HepG2 (cell line): ENCODE data around the gene TBL2. TPM values are rescaled to one million over a fixed set of nuclear protein-coding genes. Genes with fewer than 3 reads are reported as not detected.

Experiments
- AKAP8 ChIP-seq: sonication (generic); formaldehyde crosslinking; IDR thresholded peaks from 2 replicates; pipeline ENCODE4 v1.5.1; 2020; ENCODE audit warnings: mild to moderate bottlenecking, missing genetic modification reagents
- CBX2 ChIP-seq, 2 experiments: fragments of 200-600 bp in 1 of 2; sonication (generic); formaldehyde crosslinking in 1 of 2; IDR thresholded peaks; 2 replicates each; pipeline versions ENCODE4 v1.7.0 to v1.8.1; 2018 to 2022; ENCODE audit warnings: low read depth in 2 of 2, low read length in 1 of 2, mild to moderate bottlenecking in 1 of 2, missing genetic modification reagents in 1 of 2
- CCAR2 ChIP-seq: fragments of 200-400 bp; formaldehyde crosslinking; optimal IDR thresholded peaks from 2 replicates; pipeline ENCODE3; 2018; ENCODE audit warnings: low read depth, mild to moderate bottlenecking, low read length, moderate library complexity
- IRF2 ChIP-seq: IDR thresholded peaks from 2 replicates; pipeline ENCODE4 v1.6.1; 2018; ENCODE audit warnings: missing genetic modification reagents, missing compliant biosample characterization
- KLF13 ChIP-seq: sonication (generic); formaldehyde crosslinking; IDR thresholded peaks from 2 replicates; pipeline ENCODE4 v1.4.0; 2020; ENCODE audit warnings: mild to moderate bottlenecking, missing genetic modification reagents
- NONO ChIP-seq, 2 experiments: fragments of 450-650 bp in 1 of 2; sonication (generic) in 1 of 2; formaldehyde crosslinking in 1 of 2; IDR thresholded peaks in 1 of 2; conservative IDR thresholded peaks in 1 of 2; 2 replicates each; pipeline versions ENCODE4 v1.6.1 to v1.8.0; 2017 to 2022; ENCODE audit warnings: mild to moderate bottlenecking in 1 of 2, missing genetic modification reagents in 1 of 2, moderate library complexity in 1 of 2
- POLR2G ChIP-seq: fragments of 200-400 bp; formaldehyde crosslinking; IDR thresholded peaks from 2 replicates; pipeline ENCODE4 v1.6.1; 2018; ENCODE audit warnings: mild to moderate bottlenecking, low read depth, low read length, moderate library complexity
- RAD21 ChIP-seq: fragments of 450-650 bp; formaldehyde crosslinking; IDR thresholded peaks from 2 replicates; pipeline ENCODE4 v1.5.0; 2020; ENCODE audit warnings: mild to moderate bottlenecking
- RARG ChIP-seq: sonication (generic); formaldehyde crosslinking; IDR thresholded peaks from 2 replicates; pipeline ENCODE4 v1.4.0; 2020; ENCODE audit warnings: low read depth, mild to moderate bottlenecking, missing genetic modification reagents
- SIX4 ChIP-seq: sonication (generic); formaldehyde crosslinking; IDR thresholded peaks from 2 replicates; pipeline ENCODE4 v1.4.0; 2020; ENCODE audit warnings: missing genetic modification reagents
- ZFP90 ChIP-seq: sonication (generic); formaldehyde crosslinking; IDR thresholded peaks from 2 replicates; pipeline ENCODE4 v1.8.0; 2022; ENCODE audit warnings: missing genetic modification reagents, mild to moderate bottlenecking, inconsistent platforms, borderline replicate concordance
- ZNF230 ChIP-seq: sonication (generic); formaldehyde crosslinking; IDR thresholded peaks from 2 replicates; pipeline ENCODE4 v1.4.0; 2020; ENCODE audit warnings: mild to moderate bottlenecking, missing genetic modification reagents
- ZNF510 ChIP-seq: sonication (generic); formaldehyde crosslinking; IDR thresholded peaks from 2 replicates; pipeline ENCODE4 v1.4.0; 2020; ENCODE audit warnings: low read depth, mild to moderate bottlenecking, missing genetic modification reagents
- ZNF75D ChIP-seq: sonication (generic); formaldehyde crosslinking; IDR thresholded peaks from 2 replicates; pipeline ENCODE4 v1.8.1; 2023; ENCODE audit warnings: missing genetic modification reagents, mild to moderate bottlenecking, borderline replicate concordance
- ZNF839 ChIP-seq: sonication (generic); formaldehyde crosslinking; IDR thresholded peaks from 2 replicates; pipeline ENCODE4 v1.4.0; 2020; ENCODE audit warnings: missing genetic modification reagents, mild to moderate bottlenecking, borderline replicate concordance
- ZSCAN9 ChIP-seq: IDR thresholded peaks from 2 replicates; pipeline ENCODE4 v1.6.1; 2016; ENCODE audit warnings: borderline replicate concordance
- polyA plus RNA-seq, 8 experiments: library from polyadenylated mRNA; depleted of rRNA in 3 of 8; stranded (reverse) in 7 of 8; unstranded in 1 of 8; fragments of >200 nt; fragmentation: Illumina TruSeq in 4 of 8; extraction: Trizol in 4 of 8; gene quantifications; 2 replicates each; pipeline versions ENCODE4 v1.2.1 to v1.2.3, GENCODE V29; 2011 to 2016; ENCODE audit warnings: low read depth in 4 of 8, missing spikeins in 1 of 8, mixed read lengths in 1 of 8; ENCODE audit not compliant: insufficient read depth in 1 of 8
- total RNA-seq, 5 experiments: library from RNA; depleted of rRNA; stranded (reverse); fragments of >200 nt; fragmentation: Illumina TruSeq; extraction: Trizol; gene quantifications; 2 replicates each; pipeline ENCODE4 v1.2.3, GENCODE V29; 2016; ENCODE audit warnings: low read depth in 1 of 5
- TF ChIP-seq, protein P1 (sequence below): sonication (generic); formaldehyde crosslinking; IDR thresholded peaks from 2 replicates; pipeline ENCODE4 v1.8.0; 2023; ENCODE audit warnings: mild to moderate bottlenecking, missing genetic modification reagents
- TF ChIP-seq, protein P2 (sequence below): sonication (generic); formaldehyde crosslinking; IDR thresholded peaks from 2 replicates; pipeline ENCODE4 v1.4.0; 2020; ENCODE audit warnings: missing genetic modification reagents, low read depth, mild to moderate bottlenecking, borderline replicate concordance
- TF ChIP-seq, protein P3 (sequence below): sonication (generic); formaldehyde crosslinking; IDR thresholded peaks from 2 replicates; pipeline ENCODE4 v1.5.1; 2020; ENCODE audit warnings: missing genetic modification reagents, mild to moderate bottlenecking, borderline replicate concordance
- TF ChIP-seq, protein P4 (sequence below): sonication (generic); formaldehyde crosslinking; IDR thresholded peaks from 2 replicates; pipeline ENCODE4 v1.4.0; 2020; ENCODE audit warnings: low read depth, mild to moderate bottlenecking, missing genetic modification reagents
- TF ChIP-seq, protein P5 (sequence below): sonication (generic); formaldehyde crosslinking; IDR thresholded peaks from 2 replicates; pipeline ENCODE4 v1.4.0; 2020; ENCODE audit warnings: mild to moderate bottlenecking, missing genetic modification reagents
- TF ChIP-seq, protein P6 (sequence below): sonication (generic); formaldehyde crosslinking; conservative IDR thresholded peaks from 2 replicates; pipeline ENCODE4 v1.8.0; 2022; ENCODE audit warnings: low read depth, missing genetic modification reagents

TBL2 gene
- total and polyA plus RNA-seq, 2 of the 13 experiments (the other 11 are each of a cell fraction or from before 2014, with no cell fraction given): 43.4 to 47.2 TPM

DNA sequence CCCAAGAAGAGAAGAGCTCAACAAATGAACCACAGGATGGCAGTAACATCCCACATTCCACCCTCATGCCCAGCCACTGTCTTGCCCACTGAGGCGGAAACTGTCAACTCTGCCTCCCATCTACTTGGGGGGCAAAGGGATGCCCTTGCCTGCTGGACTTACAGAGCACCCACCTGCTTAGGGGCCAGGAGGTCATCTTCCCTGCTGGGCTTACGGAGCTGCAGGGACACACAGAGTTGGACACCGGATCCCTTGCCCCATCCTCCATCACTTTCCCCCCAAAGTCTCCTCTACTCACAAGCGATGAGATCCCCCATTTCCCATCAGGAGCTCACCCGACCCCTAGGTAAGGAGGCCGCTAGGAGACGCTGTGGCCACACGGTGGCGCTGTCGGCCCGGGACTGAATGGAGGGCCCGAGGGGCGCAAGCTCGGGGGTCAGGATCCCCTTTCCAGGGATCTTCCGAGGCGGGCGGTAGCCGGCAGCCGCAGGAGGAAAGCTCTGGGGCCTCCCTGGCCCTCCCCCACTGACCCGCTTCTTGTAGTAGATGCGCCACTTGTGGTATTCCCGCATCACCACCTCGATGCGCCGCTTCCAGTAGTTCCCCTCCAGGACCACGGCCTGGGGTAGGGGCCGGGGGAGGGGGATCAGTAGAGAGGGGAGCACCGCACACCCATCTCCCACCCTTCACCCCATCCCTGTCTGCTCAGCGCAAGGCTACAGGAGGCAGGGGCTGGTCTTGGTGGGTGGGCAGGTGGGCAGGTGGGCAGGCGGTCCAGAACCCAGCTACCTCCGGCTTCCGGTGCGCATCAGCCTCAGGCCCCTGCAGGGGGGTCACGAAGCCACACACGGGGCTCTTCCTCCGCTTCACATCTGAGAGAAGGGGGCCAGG lies 28.7 kb upstream of the TBL2 start (continued):
- TF ChIP-seq NONO (IDR thresholded peaks at IDR 0.05) (no peak), NONO (CRISPR knock-in tag; conservative IDR thresholded peaks at IDR 0.05) (peak; percentile 34; the same call in 1 of the 2 replicates), AKAP8 (CRISPR knock-in tag) (0 out of 2 replicates have a peak, but pooled peaks have one; percentile 49), RAD21 (CRISPR knock-in tag) (peak; percentile 88), RARG (CRISPR knock-in tag) (no peak), ZNF510 (no peak), CCAR2 (no peak), ZNF230 (no peak), POLR2G (peak; percentile 37), ZFP90 (no peak), SIX4 (CRISPR knock-in tag) (no peak), ZNF75D (CRISPR knock-in tag) (no peak), CBX2 (IDR thresholded peaks at IDR 0.05; ENCODE audit: low read depth, low read length) (no peak), CBX2 (CRISPR knock-in tag; IDR thresholded peaks at IDR 0.05; ENCODE audit: low read depth) (no peak), ZNF839 (CRISPR knock-in tag) (peak; percentile 43; the same call in 1 of the 2 replicates), KLF13 (CRISPR knock-in tag) (no peak), ZSCAN9 (no peak), IRF2 (no peak)
- TF ChIP-seq, protein P1, sequence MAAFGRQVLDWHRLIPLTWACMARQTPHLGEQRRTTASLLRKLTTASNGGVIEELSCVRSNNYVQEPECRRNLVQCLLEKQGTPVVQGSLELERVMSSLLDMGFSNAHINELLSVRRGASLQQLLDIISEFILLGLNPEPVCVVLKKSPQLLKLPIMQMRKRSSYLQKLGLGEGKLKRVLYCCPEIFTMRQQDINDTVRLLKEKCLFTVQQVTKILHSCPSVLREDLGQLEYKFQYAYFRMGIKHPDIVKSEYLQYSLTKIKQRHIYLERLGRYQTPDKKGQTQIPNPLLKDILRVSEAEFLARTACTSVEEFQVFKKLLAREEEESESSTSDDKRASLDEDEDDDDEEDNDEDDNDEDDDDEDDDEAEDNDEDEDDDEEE (CRISPR knock-in tag): no peak
- TF ChIP-seq, protein P2, sequence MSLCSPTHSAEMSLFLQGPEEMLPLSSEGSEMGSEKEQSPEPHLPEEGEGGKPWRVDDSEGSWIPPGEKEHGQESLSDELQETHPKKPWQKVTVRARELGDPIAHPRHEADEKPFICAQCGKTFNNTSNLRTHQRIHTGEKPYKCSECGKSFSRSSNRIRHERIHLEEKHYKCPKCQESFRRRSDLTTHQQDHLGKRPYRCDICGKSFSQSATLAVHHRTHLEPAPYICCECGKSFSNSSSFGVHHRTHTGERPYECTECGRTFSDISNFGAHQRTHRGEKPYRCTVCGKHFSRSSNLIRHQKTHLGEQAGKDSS (CRISPR knock-in tag): peak; percentile 40; the same call in 1 of the 2 replicates
- TF ChIP-seq, protein P3, sequence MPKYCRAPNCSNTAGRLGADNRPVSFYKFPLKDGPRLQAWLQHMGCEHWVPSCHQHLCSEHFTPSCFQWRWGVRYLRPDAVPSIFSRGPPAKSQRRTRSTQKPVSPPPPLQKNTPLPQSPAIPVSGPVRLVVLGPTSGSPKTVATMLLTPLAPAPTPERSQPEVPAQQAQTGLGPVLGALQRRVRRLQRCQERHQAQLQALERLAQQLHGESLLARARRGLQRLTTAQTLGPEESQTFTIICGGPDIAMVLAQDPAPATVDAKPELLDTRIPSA (CRISPR knock-in tag): no peak
- TF ChIP-seq, protein P4, sequence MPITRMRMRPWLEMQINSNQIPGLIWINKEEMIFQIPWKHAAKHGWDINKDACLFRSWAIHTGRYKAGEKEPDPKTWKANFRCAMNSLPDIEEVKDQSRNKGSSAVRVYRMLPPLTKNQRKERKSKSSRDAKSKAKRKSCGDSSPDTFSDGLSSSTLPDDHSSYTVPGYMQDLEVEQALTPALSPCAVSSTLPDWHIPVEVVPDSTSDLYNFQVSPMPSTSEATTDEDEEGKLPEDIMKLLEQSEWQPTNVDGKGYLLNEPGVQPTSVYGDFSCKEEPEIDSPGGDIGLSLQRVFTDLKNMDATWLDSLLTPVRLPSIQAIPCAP (CRISPR knock-in tag): no peak
- TF ChIP-seq, protein P5, sequence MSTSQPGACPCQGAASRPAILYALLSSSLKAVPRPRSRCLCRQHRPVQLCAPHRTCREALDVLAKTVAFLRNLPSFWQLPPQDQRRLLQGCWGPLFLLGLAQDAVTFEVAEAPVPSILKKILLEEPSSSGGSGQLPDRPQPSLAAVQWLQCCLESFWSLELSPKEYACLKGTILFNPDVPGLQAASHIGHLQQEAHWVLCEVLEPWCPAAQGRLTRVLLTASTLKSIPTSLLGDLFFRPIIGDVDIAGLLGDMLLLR (CRISPR knock-in tag): 0 out of 2 replicates have a peak, but pooled peaks have one; percentile 18
- TF ChIP-seq, protein P6, sequence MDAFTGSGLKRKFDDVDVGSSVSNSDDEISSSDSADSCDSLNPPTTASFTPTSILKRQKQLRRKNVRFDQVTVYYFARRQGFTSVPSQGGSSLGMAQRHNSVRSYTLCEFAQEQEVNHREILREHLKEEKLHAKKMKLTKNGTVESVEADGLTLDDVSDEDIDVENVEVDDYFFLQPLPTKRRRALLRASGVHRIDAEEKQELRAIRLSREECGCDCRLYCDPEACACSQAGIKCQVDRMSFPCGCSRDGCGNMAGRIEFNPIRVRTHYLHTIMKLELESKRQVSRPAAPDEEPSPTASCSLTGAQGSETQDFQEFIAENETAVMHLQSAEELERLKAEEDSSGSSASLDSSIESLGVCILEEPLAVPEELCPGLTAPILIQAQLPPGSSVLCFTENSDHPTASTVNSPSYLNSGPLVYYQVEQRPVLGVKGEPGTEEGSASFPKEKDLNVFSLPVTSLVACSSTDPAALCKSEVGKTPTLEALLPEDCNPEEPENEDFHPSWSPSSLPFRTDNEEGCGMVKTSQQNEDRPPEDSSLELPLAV (CRISPR knock-in tag): no peak
